ENCODE data around the gene GUSB. TPM values are rescaled to one million over a fixed set of nuclear protein-coding genes. Genes with fewer than 3 reads are reported as not detected.
"Not testable (repeated sequence)": the region's sequence is repeated elsewhere in the genome, so short reads cannot be mapped to it uniquely, and the experiment has no call there.

The GUSB gene
- total RNA-seq, 2 donors from 2014 or later = 9.1 to 13.0 TPM

- DNase-seq (ENCODE audit: low spot score) = no peak
- Histone ChIP-seq H3K4me3 (no peak overlapping the region), H3K27me3 (no peaks in the 10 kb centered on the region), H3K27ac (no peak overlapping the region), H3K36me3 (peaks cover 90% of the 10 kb centered on the region), H3K4me1 (no peaks in the 10 kb centered on the region), H3K9me3 (no peaks in the 10 kb centered on the region)
- TF ChIP-seq CTCF (IDR thresholded peaks at IDR 0.05) = no peak
Observed at GRCh38 chr7:65967361-65968155, 14.5 kb downstream of the GUSB start.

- no peak for TF ChIP-seq CTCF (IDR thresholded peaks at IDR 0.05)
- H3K27ac ChIP-seq = no peak overlapping the region
- no peaks in the 10 kb centered on the region for H3K4me1 ChIP-seq
- no peak overlapping the region for H3K4me3 ChIP-seq
- no peak for DNase-seq (ENCODE audit: low spot score)
- no peaks in the 10 kb centered on the region for H3K27me3 ChIP-seq
- peaks cover 87% of the 10 kb centered on the region for H3K36me3 ChIP-seq
- no peaks in the 10 kb centered on the region for H3K9me3 ChIP-seq
Observed at GRCh38 chr7:65966146-65966545, 15.9 kb downstream of the GUSB start.

- DNase-seq (ENCODE audit: low spot score); H3K4me1 ChIP-seq: not testable (repeated sequence)
Observed at GRCh38 chr7:65964671-65965070, 17.3 kb downstream of the GUSB start.

GRCh38 chr7:65962033-65962432 is 20.0 kb downstream of the GUSB start:
- Histone ChIP-seq H3K27me3 (no peaks in the 10 kb centered on the region), H3K9me3 (no peaks in the 10 kb centered on the region), H3K27ac (no peak overlapping the region), H3K4me3 (no peak overlapping the region), H3K36me3 (peaks cover 73% of the 10 kb centered on the region), H3K4me1 (no peaks in the 10 kb centered on the region)
- DNase-seq (ENCODE audit: low spot score) = no peak
- no peak for TF ChIP-seq CTCF (IDR thresholded peaks at IDR 0.05)

More at GRCh38 chr7:65964671-65965070, 17.3 kb downstream of the GUSB start:
- peaks cover 90% of the 10 kb centered on the region for H3K36me3 ChIP-seq
- not testable (repeated sequence) for H3K9me3 ChIP-seq, H3K27me3 ChIP-seq, H3K4me3 ChIP-seq, H3K27ac ChIP-seq

- Histone ChIP-seq H3K27ac (no peak overlapping the region), H3K4me3 (no peak overlapping the region), H3K4me1 (no peaks in the 10 kb centered on the region), H3K9me3 (no peaks in the 10 kb centered on the region), H3K27me3 (no peaks in the 10 kb centered on the region), H3K36me3 (peaks cover 75% of the 10 kb centered on the region)
- no peak for DNase-seq (ENCODE audit: low spot score)
- TF ChIP-seq CTCF (IDR thresholded peaks at IDR 0.05) = no peak
Observed at GRCh38 chr7:65960351-65961074, 21.5 kb downstream of the GUSB start.

- Histone ChIP-seq H3K4me3 (no peak overlapping the region), H3K9me3 (no peaks in the 10 kb centered on the region), H3K36me3 (peaks cover 48% of the 10 kb centered on the region), H3K27me3 (no peaks in the 10 kb centered on the region), H3K27ac (no peak overlapping the region), H3K4me1 (no peaks in the 10 kb centered on the region)
- no peak for DNase-seq (ENCODE audit: low spot score)
- no peak for TF ChIP-seq CTCF (IDR thresholded peaks at IDR 0.05)
Observed at GRCh38 chr7:65955718-65956117, 26.3 kb downstream of the GUSB start.

Measured in right atrium auricular region (tissue), 2 donors.